Astrocyte of the spinal cord (primary cell): ENCODE data around the gene FXYD4.
A peak's percentile ranks its signal among the peaks of the same experiment; 100 is the strongest.

Experiments used
- DNase-seq: peaks from one replicate; pipeline ENCODE4 v3.0.0; 2011; ENCODE audit warnings: low read depth, low spot score
- H3K4me3 ChIP-seq: 2 replicates; pipeline ENCODE4 v1.5.1; 2011; ENCODE audit warnings: low read depth, mild to moderate bottlenecking, low read length, moderate library complexity
- in situ Hi-C: cut with HindIII; loops from 2 replicates; pipeline ENCODE4 v1.10.0; 2017; ENCODE audit warnings: low sequenced_read_pairs
- TF ChIP-seq, protein P1 (sequence below): IDR thresholded peaks from 2 replicates; pipeline ENCODE4 v1.5.1; 2012; ENCODE audit warnings: low read depth, mild to moderate bottlenecking, low read length, inconsistent platforms

FXYD4 gene

DNA sequence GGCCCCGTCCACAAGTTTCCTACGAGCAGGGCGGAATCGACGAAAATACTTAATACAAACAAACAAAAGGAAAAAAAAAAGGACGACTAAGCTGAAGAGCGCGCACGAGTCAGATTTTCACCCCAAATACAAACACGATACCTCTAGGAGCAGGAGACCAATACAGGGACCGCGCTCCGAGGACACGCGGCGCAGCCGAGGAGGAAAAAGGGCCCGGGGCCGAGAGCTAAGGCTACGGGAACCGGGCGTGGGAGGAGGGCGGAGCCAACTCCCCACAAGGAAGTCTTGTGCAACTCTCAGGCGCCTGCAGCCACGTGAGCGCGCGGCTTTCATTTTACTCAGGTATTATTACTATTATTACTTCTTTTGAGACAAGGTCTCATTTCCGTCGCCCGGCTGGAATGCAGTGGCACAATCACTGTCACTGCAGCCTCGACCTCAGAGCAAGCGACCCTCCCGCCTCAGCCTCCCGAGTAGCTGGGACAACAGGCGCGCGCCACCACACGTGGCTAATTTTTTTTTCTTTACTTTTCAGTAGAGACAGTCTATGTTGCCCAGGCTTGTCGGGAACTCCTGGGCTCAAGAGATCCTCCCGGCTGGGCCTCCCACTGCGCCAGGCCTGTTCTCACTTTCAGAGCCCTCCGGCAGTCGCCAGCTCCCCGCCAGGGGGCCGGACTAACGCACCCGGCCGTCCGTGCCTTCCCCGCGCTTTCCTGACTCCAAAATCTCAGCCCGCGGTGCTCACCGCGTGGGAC, 36.3 kb downstream of the FXYD4 start:
- peak; percentile 89 for DNase-seq
- in situ Hi-C loops, result no loop called here
- TF ChIP-seq, protein P1, sequence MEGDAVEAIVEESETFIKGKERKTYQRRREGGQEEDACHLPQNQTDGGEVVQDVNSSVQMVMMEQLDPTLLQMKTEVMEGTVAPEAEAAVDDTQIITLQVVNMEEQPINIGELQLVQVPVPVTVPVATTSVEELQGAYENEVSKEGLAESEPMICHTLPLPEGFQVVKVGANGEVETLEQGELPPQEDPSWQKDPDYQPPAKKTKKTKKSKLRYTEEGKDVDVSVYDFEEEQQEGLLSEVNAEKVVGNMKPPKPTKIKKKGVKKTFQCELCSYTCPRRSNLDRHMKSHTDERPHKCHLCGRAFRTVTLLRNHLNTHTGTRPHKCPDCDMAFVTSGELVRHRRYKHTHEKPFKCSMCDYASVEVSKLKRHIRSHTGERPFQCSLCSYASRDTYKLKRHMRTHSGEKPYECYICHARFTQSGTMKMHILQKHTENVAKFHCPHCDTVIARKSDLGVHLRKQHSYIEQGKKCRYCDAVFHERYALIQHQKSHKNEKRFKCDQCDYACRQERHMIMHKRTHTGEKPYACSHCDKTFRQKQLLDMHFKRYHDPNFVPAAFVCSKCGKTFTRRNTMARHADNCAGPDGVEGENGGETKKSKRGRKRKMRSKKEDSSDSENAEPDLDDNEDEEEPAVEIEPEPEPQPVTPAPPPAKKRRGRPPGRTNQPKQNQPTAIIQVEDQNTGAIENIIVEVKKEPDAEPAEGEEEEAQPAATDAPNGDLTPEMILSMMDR, result peak; percentile 41
- peak overlapping the region; percentile 70 for H3K4me3 ChIP-seq

DNA sequence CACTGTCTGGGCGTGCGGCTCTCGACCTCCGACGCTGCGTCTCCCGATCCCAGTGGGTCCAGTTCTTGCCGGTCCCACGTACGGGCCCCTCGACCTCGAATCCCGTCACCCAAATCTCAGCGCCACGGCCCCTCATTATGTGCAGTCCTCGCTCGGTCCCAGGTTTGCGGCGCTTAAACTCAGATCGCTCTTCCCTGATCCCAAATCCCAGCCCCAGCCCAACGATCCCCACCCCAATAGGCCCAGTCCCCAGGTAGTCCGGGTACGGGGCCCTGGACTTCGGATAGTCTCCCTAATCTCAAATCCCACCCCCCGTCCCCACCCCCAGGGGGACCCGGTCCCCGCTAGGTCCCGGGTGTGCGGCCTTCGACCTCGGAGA, 36.9 kb downstream of the FXYD4 start:
- in situ Hi-C loops, result no loop called here
- TF ChIP-seq, protein P1, result no peak
- H3K4me3 ChIP-seq, result peak overlapping the region; percentile 70
- no peak for DNase-seq

DNA sequence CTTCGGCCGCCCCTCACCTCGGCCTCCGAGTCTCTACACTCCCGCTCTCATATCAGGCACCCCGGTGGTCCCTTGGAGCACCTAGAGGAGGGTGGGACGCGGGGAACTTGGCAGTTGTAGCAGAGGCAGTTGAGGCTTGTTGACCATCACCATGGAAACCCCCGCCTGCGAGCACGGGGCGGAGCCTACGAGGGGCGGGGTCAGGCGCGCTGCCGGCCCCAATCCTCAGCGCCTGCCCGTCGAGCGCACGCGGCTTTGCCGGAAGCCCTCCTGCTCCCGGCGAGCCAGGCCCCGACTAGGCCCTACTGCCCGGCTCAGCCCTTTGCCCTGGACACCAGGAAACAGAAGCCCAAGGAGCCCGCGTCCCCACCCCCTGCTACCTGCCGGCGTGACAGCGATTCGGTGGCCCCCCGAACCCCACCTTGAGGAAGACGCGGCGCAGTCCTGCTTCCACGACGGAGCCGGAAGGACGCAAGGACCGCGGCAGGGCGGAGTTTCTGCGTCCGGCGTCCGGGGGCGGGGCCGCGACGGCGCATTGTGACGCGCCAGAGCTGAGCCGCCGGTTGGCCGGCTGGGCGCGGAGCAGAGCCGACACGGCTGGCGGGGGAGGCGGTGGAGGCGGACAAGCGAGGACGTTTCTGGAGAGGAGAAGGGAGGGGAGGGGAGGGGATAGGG, 37.4 kb downstream of the FXYD4 start, which contains the start of gene HNRNPF:
Gene HNRNPF, minus strand, starts transcription at position 477 of the 675 bp plus-strand sequence. CDS start 21,302 bp downstream, outside the sequence.
- DNase-seq, result peak; percentile 98
- TF ChIP-seq, protein P1, result no peak
- H3K4me3 ChIP-seq, result peak within 1 kb of the TSS; percentile 70
- in situ Hi-C loops, result no loop called here

DNA sequence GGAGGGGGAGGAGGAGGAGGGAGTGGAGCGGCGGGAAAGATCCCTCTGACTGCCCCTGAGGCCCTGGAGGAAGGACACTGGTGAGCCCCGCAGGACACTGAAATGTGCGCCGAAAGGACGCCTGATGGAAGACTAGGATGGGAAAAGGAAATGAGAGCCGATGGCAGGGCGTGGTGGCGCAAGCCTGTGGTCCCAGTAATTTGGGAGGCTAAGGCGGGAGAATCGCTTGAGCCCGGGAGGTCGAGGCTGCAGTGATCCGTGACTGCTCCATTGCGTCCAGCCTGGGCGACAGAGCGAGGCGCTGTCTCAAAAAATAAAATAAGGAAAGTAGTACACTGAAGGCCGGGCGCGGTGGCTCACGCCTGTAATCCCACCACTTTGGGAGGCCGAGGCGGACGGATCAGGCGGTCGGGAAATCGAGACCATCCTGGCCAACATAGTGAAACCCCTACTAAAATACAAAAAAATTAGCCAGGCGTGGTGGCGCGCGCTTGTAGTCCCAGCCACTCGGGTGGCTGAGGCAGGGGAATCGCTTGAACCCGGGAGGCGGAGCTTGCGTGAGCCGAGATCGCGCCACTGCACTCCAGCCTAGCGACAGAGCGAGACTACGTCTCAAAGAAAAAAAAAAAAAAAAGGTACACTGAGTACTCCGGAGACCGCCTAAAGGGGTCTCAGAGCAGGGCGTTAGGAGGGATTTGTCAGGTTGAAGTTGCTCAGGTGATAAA, 38.1 kb downstream of the FXYD4 start:
- in situ Hi-C loops, result no loop called here
- peak overlapping the region; percentile 61 for H3K4me3 ChIP-seq
- TF ChIP-seq, protein P1, result no peak
- DNase-seq, result no peak

DNA sequence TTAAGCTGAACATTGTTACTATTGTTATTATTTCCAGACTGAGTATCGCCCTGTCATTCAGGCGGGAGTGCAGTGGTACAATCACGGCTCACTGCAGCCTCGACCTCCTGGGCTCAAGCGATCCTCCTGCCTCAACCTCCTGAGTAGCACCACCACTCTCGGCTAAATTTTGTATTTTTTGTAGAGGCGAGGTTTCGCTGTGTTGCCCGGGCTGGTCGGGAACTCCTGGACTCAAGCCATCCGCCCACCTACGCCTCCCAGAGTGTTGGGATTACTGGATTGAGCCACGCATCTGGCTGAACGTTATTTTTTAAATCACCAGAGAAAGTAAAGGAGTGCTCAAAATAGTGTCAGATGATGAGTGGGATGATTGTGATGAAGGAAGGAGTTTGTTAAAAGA, 38.9 kb downstream of the FXYD4 start:
- TF ChIP-seq, protein P1, result no peak
- H3K4me3 ChIP-seq, result no peak overlapping the region
- DNase-seq, result no peak
- in situ Hi-C loops, result no loop called here

DNA sequence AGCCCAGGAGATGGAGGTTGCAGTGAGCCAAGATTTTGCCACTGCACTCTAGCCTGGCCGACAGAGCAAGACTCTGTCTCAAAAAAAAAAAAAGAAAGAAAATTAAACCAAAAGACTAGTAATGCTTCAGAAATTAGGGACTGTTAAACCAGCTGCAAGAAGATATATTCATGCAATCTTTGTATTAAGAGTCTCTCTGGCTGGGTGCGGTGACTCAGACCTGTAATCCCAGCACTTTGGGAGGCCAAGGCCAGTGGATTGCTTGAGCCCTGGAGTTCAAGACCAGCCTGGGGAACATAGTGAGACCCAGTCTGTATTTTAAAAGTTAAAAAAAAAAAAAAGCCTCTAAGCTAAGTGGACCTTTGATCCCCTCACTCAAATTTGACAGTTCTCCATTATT, 40.1 kb downstream of the FXYD4 start:
- no peak for DNase-seq
- TF ChIP-seq, protein P1, result no peak
- no peak overlapping the region for H3K4me3 ChIP-seq
- in situ Hi-C loops, result no loop called here
